ENCODE results near the gene CEP63.
"Not testable (repeated sequence)": the region's sequence is repeated elsewhere in the genome, so short reads cannot be mapped to it uniquely, and the experiment has no call there.

Gene CEP63

DNA sequence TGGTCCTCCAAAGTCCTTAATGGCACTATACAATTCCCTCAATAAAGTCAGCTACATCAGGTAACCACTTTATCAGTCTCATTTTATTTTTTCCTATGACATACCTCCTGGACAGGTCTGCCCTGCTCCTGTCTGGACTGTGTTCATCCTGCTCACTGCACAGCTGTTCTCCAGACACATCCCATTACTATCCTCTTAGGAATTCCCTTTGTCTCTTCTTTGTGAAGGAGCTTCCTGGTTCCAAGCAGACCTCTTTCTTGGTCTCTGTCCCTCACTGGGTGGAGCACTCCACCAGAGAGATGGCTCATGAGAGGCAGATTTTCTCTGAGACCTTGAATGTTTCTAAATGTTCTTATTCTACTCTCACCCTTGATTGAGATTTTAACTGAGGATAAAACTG is 104.9 kb downstream of the CEP63 start:
- no peak for FAIRE-seq

GRCh38 chr3:134592806-134593205 is 106.9 kb downstream of the CEP63 start:
- no peak for FAIRE-seq

GRCh38 chr3:134594331-134594741 is 108.5 kb downstream of the CEP63 start:
- FAIRE-seq: no peak

DNA sequence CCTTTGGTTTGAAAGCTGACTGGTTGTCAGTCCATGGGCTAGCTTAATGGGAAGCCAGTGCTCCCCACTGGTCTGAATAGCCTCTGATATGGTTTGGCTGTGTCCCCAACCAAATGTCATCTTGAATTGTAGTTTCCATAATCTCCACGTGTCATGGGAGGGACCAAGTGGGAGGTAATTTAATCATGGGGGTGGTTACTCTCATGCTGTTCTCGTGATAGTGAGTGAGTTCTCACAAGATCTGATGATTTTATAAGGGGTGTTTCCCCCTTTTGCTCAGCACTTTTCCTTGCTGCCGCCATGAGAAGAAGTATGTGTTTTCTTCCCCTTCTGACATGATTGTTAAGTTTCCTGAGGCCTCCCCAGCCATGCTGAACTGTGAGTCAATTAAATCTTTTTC is 109.1 kb downstream of the CEP63 start:
- FAIRE-seq: not testable (repeated sequence)

GRCh38 chr3:134597390-134597970 is 111.6 kb downstream of the CEP63 start:
- FAIRE-seq: no peak

GRCh38 chr3:134598763-134599545 is 113.1 kb downstream of the CEP63 start:
- FAIRE-seq: no peak

DNA sequence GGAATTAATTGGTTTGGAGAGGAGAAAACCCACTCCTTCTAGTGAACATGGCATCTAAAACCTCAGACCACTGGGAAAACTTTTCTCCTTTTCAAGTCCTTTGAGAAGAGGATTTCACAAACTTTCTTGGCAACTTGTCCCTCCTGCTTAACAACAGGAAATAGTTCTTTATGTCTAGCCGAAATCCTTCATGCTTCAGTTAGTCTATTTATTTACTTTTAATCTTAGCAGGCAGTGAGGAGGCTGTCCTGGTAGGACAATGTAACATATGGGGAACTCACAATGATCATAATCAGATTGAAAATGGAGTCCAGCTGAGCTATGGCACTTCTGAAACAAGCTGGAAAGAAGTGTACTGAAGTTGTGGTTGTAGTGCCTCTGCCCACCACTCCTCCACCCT is 114.3 kb downstream of the CEP63 start:
- no peak for FAIRE-seq

GRCh38 chr3:134600685-134601463 is 115.0 kb downstream of the CEP63 start:
- FAIRE-seq: no peak

DNA sequence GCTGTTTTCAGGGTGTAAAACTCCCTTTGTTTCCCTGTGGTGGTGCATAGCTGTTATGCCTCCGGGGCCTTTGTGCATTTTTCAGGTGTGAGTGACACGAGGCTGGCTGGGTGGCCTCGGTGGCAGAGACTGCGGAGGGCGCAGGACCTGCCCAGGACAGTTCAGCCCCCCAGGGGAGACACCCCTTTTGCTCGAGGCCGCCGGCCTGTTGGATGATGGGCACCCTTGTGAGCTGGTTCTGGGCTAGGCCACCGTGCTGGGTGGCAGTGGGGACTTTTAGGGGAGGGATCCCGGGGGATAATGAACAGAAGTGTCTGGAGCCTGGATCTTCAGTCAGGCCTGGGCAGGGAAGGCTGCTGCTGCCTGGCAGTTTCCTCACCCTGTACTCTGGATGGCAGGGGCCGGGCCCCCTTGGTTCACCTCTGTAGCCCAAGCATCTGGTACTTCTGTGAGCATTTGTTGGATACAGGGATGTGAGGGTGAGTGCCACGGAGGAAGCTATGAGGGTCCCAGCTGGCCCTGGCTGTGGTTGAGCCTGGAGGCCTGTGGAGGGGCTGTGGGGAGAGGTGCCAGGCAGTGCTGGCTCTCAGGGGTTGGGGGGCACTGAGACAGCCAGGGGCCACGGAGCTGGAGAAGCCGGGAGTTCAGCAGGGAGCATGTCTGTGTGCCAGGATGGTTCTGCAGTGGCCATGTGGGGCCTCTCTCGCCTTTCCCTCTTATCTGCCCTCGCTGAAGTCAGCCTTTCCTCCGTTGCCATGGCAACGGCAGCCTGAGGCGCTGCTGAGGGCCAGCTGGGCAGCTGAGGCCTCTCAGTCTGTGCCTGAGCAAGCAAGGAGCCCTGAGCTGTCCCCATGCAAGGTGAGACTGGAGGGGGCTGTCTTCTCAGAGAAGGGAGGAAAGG is 115.9 kb downstream of the CEP63 start:
- FAIRE-seq: no peak

DNA sequence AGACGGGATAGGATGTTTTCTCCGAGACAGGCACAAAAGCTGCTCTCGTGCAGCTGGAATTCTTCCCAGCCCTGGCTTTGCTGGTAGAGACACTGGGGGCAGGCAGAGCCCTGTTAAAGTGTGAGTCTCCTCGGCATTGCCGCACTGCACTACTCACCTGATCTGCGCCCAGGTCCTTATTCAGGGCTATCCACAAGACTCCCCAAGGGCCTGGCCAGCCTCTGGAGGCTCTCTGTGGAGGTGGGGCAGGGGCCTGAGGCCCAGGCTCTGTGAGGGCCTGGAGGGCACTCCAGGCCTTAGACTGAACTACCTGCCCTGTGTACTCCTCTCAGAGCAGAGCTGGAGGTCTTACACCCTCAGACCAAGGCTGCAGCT is 116.6 kb downstream of the CEP63 start:
- no peak for FAIRE-seq

- no peak for FAIRE-seq
Observed at GRCh38 chr3:134603480-134603879, 117.6 kb downstream of the CEP63 start.

DNA sequence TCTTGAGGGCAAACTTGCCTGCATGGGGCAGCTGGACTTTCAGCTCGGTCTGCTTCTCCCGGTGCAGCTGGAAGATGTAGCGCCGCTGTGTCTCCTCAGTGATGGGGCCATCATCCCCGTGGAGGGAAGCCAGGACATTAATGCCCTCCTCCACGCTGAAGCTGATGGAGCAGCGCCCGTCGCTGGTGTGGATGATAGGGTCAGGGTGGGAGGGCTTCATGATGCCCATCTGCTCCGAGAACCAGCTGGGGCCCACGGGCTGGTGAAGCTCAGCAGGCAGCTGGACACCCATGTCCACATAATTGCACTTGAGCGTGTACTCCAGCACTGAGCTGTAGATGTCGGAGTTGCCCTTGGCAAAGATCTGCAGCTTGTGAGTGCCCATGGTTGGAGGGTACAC is 118.1 kb downstream of the CEP63 start:
- no peak for FAIRE-seq

- no peak for FAIRE-seq
Observed at GRCh38 chr3:134605556-134605955, 119.7 kb downstream of the CEP63 start.

GRCh38 chr3:134606033-134607025 is 120.5 kb downstream of the CEP63 start:
- FAIRE-seq: no peak

- no peak for FAIRE-seq
Observed at GRCh38 chr3:134607054-134608022, 121.5 kb downstream of the CEP63 start.

- FAIRE-seq: no peak
Observed at GRCh38 chr3:134608023-134608770, 122.3 kb downstream of the CEP63 start.

- no peak for FAIRE-seq
Observed at GRCh38 chr3:134608771-134609435, 123.0 kb downstream of the CEP63 start.

DNA sequence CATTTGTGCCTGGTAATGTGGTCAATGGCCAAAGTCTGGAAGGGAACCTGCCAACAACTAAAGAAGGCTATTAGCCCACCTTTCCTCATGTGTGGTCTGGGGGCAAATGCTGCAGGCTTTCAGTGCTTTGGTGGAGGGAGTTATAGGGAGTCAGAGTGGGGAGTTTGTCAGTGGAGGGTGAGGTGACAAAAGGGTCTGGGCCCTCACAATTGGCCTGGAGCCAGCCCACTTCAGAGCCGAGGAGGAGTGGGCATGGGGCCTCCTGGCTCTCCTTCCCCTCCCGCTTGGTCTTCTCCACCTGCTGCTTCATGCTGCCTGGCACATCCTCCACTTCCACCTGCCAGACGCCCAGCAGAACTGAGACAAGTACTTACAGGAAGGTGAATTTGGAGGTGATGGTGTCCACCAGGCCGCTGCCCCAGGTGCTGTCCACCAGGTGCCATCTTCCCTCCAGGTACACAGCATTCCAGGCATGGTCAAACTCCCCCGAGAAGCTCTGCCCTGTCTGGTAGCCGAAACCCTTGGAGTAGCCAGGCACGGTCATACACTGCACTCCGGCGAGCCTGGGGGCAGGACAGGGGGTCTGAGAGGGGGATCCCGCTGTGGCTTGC is 124.1 kb downstream of the CEP63 start:
- no peak for FAIRE-seq
